Heart left ventricle (tissue), 16 donors: ENCODE measurements around the gene NCMAP. TPM values are rescaled to one million over a fixed set of nuclear protein-coding genes. Genes with fewer than 3 reads are reported as not detected.
"Not testable (repeated sequence)": the region's sequence is repeated elsewhere in the genome, so short reads cannot be mapped to it uniquely, and the experiment has no call there.

ENCODE experiments used
- ATAC-seq, 4 donors: fragments of 200-7000 bp; cut with Tn5 transposase; one replicate each; pipeline ENCODE4 v1.9.1; 2020 to 2022; ENCODE audit warnings: moderate library complexity in 4 of 4, mild to moderate bottlenecking in 3 of 4, moderate number of reproducible peaks in 1 of 4
- DNase-seq, 5 donors: peaks; one replicate each; pipeline ENCODE4 v3.0.0-alpha.2; 2020
- H3K27ac ChIP-seq, 12 donors: fragments of 200-600 bp; sonication (generic) in 4 of 12; one replicate each; pipeline versions ENCODE4 v1.5.0 to v1.8.0; 2016 to 2022; ENCODE audit warnings: mild to moderate bottlenecking in 2 of 12
- H3K27me3 ChIP-seq, 9 donors: fragments of 200-600 bp; sonication (generic) in 2 of 9; one replicate each; pipeline versions ENCODE4 v1.5.1 to v1.8.0; 2016 to 2022; ENCODE audit warnings: mild to moderate bottlenecking in 3 of 9
- H3K36me3 ChIP-seq, 9 donors: fragments of 200-600 bp; sonication (generic) in 2 of 9; one replicate each; pipeline versions ENCODE4 v1.5.0 to v1.8.0; 2018 to 2022; ENCODE audit warnings: mild to moderate bottlenecking in 2 of 9
- H3K4me1 ChIP-seq, 12 donors: fragments of 200-600 bp; sonication (generic) in 4 of 12; one replicate each; pipeline versions ENCODE4 v1.5.0 to v1.8.0; 2016 to 2022; ENCODE audit warnings: mild to moderate bottlenecking in 3 of 12
- H3K4me3 ChIP-seq, 12 donors: fragments of 200-600 bp; sonication (generic) in 4 of 12; one replicate each; pipeline versions ENCODE4 v1.5.0 to v1.8.0; 2017 to 2022; ENCODE audit warnings: mild to moderate bottlenecking in 9 of 12, moderate library complexity in 4 of 12
- H3K9me3 ChIP-seq, 12 donors: fragments of 200-600 bp; sonication (generic) in 4 of 12; one replicate each; pipeline versions ENCODE4 v1.5.0 to v1.8.0; 2016 to 2022; ENCODE audit warnings: mild to moderate bottlenecking in 1 of 12
- CTCF ChIP-seq, 12 donors: fragments of 200-600 bp; sonication (generic) in 4 of 12; IDR thresholded peaks; one replicate each; pipeline versions ENCODE4 v1.5.0 to v1.8.0; 2018 to 2022; ENCODE audit warnings: antibody characterized with exemption in 12 of 12, mild to moderate bottlenecking in 5 of 12
- POLR2A ChIP-seq, 2 donors: fragments of 450-650 bp; IDR thresholded peaks; one replicate each; pipeline ENCODE4 v1.6.1; 2017; ENCODE audit warnings: antibody characterized with exemption in 2 of 2, mild to moderate bottlenecking in 2 of 2, moderate library complexity in 2 of 2
- WGBS, 4 donors: extraction: QIAGEN DNeasy Blood & Tissue Kit in 2 of 4; methylation state at CpG; one replicate each; pipeline versions ENCODE4 v1.1.5 to v1.1.7; 2013 to 2018; 5-methylcytosine and 5-hydroxymethylcytosine counted together
- intact Hi-C, 10 donors: fragments of 100-400 bp; cut with DNase I; formaldehyde crosslinking; loops; one replicate each; pipeline versions ENCODE4 v1.11.1 to v1.14.2; 2022
- polyA plus RNA-seq, 2 donors: library from polyadenylated mRNA; stranded (reverse); fragments of 200-250 nt; gene quantifications; one replicate each; pipeline ENCODE4 v1.2.3, GENCODE V29; 2013
- total RNA-seq, 9 donors: library from RNA; depleted of rRNA in 2 of 9; stranded (reverse); fragments of >200 nt in 2 of 9; fragmentation: NEBNext Ultra II Directional in 3 of 9; extraction: Animal tissue kit (Norgen Biotek cat#: 25700) in 3 of 9; gene quantifications; one replicate each; pipeline versions ENCODE4 v1.1.0 to v1.2.4, GENCODE V29; 2016 to 2023
- donor health status: ischemic (EF 13 %, LVEDD 7.1; RV severe dilation, severe dysfunction).
- donor health status: healthy with polysubstance abuse.
- donor health status: DM: no; HTN: yes; CAD: no.
- donor health status: DM: no; HTN: no; CAD: no.
- donor health status: ischemic (EF 25% LVEDD 6.9; RV normal size, moderate dysfunction).
- donor health status: ischemic (EF 25% LVEDD 5.7; RV mildly dilated, moderate dysfunction).
- donor health status: healthy.
- donor health status: DM: yes; HTN: yes; CAD: no.
- donor health status: ischemic (EF 35%, LVEDD 5.7; RV mildly dilated, moderate dysfunction).
- donor health status: nonischemic (EF 11% LVEDD 7.7; RV severe dilation, severe dysfunction).
- donor health status: DM: yes; HTN: yes; CAD: no.
- donor health status: PGD.
- donor health status: ischemic (EF 29% LVEDD 5.4; RV normal size, mild dysfunction).
- donor health status: nonischemic (EF 23%, LVEDD 6.1; RV moderate dilation, normal function).

Gene NCMAP
- total and polyA plus RNA-seq, 11 donors: 0.08 to 0.29 (median 0.18) TPM; not detected in 5

GRCh38 chr1:24508911-24509310 lies 47.0 kb upstream of the NCMAP start:
- ATAC-seq (no peak), DNase-seq (no peak)
- intact Hi-C loops: loop anchor here in 4 of 10 donors (2.0 to 10.0 kb wide), 3 partner anchors 46 to 94 kb away; partner anchors contain the start of genes NIPAL3 (in 3 of the 4) and STPG1 (in 2 of the 4)
- Histone ChIP-seq H3K4me3 (no peak overlapping the region), H3K36me3 (no peaks in the 10 kb centered on the region), H3K9me3 (no peaks in the 10 kb centered on the region), H3K27me3 (no peaks in the 10 kb centered on the region), H3K27ac (no peak overlapping the region), H3K4me1 (peaks cover 0 to 6% (median 0%) of the 10 kb centered on the region in 12 donors)
- 95 to 98% (median 97%) methylated on average over 5 of the region's 5 CpGs for WGBS, 4 donors
- TF ChIP-seq POLR2A (IDR thresholded peaks at IDR 0.05) (no peak), CTCF (IDR thresholded peaks at IDR 0.05) (no peak)

GRCh38 chr1:24513706-24514105 lies 42.2 kb upstream of the NCMAP start:
- no peak for ATAC-seq
- H3K9me3 ChIP-seq: no peaks in the 10 kb centered on the region
- TF ChIP-seq CTCF (IDR thresholded peaks at IDR 0.05) (no peak), POLR2A (IDR thresholded peaks at IDR 0.05) (no peak)
- WGBS, 4 donors: 71 to 73% (median 72%) methylated on average over 2 of the region's 2 CpGs
- no peak overlapping the region for H3K4me3 ChIP-seq
- no peaks in the 10 kb centered on the region for H3K4me1 ChIP-seq
- intact Hi-C loops: no loop called here
- no peak for DNase-seq
- no peak overlapping the region for H3K27ac ChIP-seq
- H3K36me3 ChIP-seq: peaks cover 0 to 7% (median 0%) of the 10 kb centered on the region in 9 donors
- H3K27me3 ChIP-seq: no peaks in the 10 kb centered on the region

- intact Hi-C loops: no loop called here
- no peak for DNase-seq
- Histone ChIP-seq H3K36me3 (peaks cover 0 to 7% (median 0%) of the 10 kb centered on the region in 9 donors), H3K27ac (no peak overlapping the region), H3K27me3 (no peaks in the 10 kb centered on the region), H3K4me3 (no peak overlapping the region), H3K9me3 (no peaks in the 10 kb centered on the region), H3K4me1 (no peaks in the 10 kb centered on the region)
- no peak for TF ChIP-seq CTCF (IDR thresholded peaks at IDR 0.05)
- no peak for TF ChIP-seq POLR2A (IDR thresholded peaks at IDR 0.05)
- ATAC-seq: no peak
- WGBS, 4 donors: 91 to 98% (median 95%) methylated on average over 5 of the region's 5 CpGs
Measured at GRCh38 chr1:24514946-24515345, 40.9 kb upstream of the NCMAP start.

- intact Hi-C loops, ATAC-seq, H3K4me1 ChIP-seq, H3K9me3 ChIP-seq, H3K27ac ChIP-seq, H3K36me3 ChIP-seq, H3K4me3 ChIP-seq, H3K27me3 ChIP-seq: not testable (repeated sequence)
- 86 to 90% (median 89%) methylated on average over 14 of the region's 14 CpGs for WGBS, 4 donors
- peak in 1 of 5 donors; percentile 34 for DNase-seq
Measured at GRCh38 chr1:24515671-24516209, 40.1 kb upstream of the NCMAP start.

GRCh38 chr1:24516506-24516905 lies 39.4 kb upstream of the NCMAP start:
- Histone ChIP-seq H3K9me3 (no peaks in the 10 kb centered on the region), H3K4me3 (no peak overlapping the region), H3K4me1 (no peaks in the 10 kb centered on the region), H3K36me3 (peaks cover 0 to 8% (median 0%) of the 10 kb centered on the region in 9 donors), H3K27ac (no peak overlapping the region), H3K27me3 (no peaks in the 10 kb centered on the region)
- 85 to 89% (median 86%) methylated on average over 12 of the region's 12 CpGs for WGBS, 4 donors
- intact Hi-C loops: no loop called here
- no peak for ATAC-seq
- TF ChIP-seq POLR2A (IDR thresholded peaks at IDR 0.05) (no peak), CTCF (IDR thresholded peaks at IDR 0.05) (no peak)
- DNase-seq: no peak
